Stromal cell of bone marrow (primary cell): ENCODE results near the gene ANXA9.

ENCODE experiments used
- DNase-seq: peaks from one replicate; pipeline ENCODE4 v3.0.0-alpha.2; 2012; ENCODE audit warnings: low read depth

Gene ANXA9, protein sequence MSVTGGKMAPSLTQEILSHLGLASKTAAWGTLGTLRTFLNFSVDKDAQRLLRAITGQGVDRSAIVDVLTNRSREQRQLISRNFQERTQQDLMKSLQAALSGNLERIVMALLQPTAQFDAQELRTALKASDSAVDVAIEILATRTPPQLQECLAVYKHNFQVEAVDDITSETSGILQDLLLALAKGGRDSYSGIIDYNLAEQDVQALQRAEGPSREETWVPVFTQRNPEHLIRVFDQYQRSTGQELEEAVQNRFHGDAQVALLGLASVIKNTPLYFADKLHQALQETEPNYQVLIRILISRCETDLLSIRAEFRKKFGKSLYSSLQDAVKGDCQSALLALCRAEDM

DNA sequence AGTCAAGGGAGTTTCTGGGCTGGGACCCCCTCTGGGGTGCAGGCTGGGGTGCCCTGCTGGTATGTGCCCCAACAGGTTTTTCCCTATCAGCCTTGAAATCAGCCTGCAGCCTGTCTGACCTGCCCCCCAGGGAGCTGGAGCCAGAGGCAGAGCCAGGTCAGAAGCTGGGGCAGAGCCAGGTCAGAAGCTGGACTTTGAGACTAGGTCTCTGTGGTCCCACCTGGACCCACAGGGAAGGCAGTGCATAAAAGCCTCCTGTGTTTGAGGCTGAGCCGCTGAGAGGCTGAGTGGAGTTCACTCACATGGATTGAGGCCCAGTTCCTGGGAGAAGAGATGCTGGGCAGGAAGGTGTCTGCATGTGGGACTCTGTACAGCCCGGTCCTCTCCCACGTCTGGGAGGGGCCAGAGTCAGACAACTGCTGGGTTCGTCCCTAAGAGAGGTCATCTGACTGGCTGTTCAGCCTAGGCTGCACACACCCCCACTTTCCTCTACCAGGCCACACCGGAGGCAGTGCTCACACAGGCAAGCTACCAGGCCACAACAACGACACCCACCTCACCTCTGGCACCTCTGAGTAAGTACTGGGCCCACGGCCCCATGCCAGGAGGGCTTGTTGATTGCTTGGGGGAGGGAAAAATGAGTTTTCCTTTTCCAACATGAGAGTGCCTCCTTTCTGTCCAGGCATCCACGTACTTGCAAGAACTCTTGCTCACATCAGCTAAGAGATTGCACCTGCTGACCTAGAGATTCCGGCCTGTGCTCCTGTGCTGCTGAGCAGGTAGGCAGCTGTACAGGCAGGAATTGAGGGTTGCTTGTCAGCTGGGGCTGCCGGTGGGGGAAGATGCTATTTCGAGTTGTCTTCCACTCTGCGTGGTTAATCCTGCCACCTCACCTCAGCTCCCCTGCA lies at the start of gene ANXA9:
Gene ANXA9 (plus strand): TSS at position 488 of the 908 bp plus-strand sequence. CDS start 814 bp downstream, outside the sequence.
- no peak for DNase-seq

DNA sequence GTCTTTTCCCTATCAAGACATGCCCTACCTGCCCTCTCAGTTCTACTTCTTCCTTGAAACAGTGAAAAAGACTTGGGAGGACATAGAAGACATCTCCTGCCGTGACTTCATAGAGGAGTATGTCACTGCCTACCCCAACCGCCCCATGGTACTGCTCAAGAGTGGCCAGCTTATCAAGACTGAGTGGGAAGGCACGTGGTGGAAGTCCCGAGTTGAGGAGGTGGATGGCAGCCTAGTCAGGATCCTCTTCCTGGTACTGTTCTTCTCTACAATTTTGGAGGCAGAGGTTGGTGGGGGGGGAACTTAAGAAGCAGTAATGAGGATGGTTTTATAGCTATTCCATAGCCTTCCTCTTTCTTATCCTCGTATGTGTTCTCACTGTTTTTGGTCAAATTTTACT lies 37.2 kb upstream of the ANXA9 start:
- DNase-seq, result no peak

DNA sequence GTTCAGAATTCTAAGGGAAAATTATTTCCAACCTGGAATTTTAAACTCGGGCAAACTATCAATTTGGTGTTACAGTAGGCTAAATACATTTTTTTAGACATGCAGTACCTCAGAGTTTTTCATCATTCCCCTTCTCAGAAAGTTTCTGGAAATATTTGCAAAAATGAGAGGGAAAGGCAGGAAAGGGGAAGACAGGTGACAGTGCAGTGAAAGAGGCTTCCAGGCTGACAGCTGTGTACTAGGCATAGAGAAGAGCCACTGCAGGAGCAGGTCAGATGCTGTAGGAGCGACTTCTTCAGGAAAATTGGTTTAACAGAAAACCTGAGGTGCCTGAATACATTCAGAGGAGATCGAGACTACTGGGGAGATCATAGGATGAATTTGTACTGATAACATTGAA lies 27.4 kb upstream of the ANXA9 start:
- no peak for DNase-seq

DNA sequence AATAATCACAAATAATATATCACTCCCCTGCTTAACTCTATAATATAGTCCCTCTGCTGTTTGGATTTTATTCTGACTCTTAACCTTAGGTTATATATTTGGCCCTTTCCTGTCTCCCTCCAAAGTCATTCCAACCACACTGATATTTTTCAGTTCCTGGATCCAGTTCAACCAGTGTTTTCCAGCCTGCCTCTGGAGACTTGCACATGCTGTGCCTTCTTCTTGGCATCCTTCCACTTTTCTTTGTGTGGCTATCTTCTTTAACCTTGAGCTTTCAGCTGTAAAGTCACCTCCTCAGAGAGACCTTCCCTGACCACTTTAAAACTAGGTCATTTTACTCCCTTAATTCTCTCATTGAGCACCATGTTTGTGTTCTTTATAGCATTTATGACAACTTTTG lies 26.8 kb upstream of the ANXA9 start:
- no peak for DNase-seq

DNA sequence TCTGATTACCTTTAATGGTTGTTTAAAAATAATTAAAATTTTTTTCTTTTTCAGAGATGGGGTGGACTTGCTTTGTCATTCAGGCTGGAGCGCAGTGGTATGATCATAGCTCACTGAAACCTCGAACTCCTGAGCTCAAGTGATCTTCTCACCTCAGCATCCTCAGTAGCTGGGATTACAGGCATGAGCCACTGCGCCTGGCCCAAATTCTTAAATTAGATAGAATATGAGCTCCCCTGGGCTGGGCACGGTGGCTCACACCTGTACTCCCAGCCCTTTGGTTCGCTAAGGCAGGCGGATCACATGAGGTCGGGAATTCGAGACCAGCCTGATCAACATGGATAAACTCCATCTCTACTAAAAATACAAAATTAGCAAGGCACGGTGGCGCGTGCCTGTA lies 24.4 kb upstream of the ANXA9 start:
- no peak for DNase-seq

DNA sequence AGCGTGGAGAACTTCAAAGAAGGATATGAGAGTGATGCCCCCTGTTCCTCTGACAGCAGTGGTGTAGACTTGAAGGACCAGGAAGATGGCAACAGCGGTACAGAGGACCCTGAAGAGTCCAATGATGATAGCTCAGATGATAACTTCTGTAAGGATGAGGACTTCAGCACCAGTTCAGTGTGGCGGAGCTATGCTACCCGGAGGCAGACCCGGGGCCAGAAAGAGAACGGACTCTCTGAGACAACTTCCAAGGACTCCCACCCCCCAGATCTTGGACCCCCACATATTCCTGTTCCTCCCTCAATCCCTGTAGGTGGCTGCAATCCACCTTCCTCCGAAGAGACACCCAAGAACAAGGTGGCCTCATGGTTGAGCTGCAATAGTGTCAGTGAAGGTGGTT lies 21.4 kb upstream of the ANXA9 start:
- DNase-seq, result no peak

DNA sequence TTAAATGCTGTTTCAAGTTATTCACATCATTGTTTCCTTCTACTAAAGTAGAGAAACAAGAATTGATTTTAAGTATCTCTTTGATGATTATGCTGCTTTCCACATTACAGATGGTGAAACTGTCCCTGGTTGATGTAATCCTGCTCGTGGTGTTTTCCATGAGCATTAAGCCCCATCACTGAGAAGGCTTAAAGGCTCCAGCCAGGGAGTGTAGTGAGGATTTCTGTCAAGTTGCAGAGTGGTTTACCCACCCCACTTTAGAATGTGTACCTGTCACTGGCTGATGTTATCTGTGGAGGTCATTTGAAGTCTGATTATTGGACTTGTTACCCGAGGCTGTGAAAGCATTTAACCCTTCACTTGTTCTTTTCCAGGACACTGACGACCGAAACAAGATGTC lies 20.3 kb upstream of the ANXA9 start:
- DNase-seq, result no peak

DNA sequence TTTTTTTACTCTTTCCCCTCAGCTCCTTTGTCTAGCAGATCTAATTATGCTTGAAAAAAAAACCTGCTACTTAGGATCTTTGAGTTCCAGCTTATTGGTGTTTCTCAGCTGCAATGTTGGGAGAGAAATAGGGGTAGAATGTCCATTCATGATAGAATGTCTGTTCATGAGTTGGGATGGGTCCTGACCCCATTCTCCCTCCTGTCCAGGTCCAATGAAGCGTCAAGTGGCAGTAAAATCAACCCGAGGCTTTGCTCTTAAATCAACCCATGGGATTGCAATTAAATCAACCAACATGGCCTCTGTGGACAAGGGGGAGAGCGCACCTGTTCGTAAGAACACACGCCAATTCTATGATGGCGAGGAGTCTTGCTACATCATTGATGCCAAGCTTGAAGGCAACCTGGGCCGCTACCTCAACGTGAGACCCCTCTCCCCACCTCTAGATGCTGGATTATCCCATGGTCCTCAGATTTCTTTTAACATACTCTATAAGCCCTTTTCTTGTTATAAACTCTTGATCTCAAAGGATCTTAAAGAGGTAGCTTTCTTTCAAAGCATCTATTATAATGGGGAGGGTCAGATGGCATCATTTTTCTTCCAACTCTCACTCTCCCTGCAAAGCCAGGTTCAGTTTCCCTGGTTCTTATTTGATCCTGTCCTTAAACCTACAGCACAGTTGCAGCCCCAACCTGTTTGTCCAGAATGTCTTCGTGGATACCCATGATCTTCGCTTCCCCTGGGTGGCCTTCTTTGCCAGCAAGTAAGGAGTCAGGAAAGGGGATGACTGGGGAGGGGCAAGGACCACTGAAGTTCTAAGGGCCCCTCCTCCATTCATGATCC lies 18.6 kb upstream of the ANXA9 start:
- DNase-seq, result no peak

DNA sequence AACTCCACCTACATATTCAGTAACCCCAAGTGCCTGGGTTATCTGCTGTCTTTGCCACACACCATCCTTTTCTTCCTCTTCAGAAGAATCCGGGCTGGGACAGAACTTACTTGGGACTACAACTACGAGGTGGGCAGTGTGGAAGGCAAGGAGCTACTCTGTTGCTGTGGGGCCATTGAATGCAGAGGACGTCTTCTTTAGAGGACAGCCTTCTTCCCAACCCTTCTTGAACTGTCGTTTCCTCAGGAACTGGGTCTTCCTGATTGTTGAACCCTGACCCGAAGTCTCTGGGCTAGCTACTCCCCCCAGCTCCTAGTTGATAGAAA lies 18.0 kb upstream of the ANXA9 start:
- DNase-seq, result no peak

DNA sequence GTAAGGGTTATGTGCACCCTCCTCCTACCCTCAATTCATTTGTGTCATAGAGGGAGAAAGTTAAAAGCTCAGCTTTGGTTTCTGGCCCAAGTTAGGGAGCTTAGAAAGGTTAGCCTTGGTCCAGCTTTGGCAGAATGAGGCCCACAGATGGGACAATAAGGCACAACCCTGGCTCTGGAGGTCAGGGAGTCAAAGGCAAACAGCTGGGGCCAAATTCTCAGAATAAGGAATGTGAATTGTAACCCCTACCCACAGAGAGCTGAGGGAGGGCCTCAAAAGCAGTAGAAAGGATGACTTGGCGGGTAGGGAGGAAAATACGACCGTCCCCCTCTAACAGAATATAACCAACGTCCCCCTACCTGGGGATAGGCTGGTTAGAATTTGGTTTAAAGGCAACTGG lies 16.5 kb upstream of the ANXA9 start:
- DNase-seq, result no peak

DNA sequence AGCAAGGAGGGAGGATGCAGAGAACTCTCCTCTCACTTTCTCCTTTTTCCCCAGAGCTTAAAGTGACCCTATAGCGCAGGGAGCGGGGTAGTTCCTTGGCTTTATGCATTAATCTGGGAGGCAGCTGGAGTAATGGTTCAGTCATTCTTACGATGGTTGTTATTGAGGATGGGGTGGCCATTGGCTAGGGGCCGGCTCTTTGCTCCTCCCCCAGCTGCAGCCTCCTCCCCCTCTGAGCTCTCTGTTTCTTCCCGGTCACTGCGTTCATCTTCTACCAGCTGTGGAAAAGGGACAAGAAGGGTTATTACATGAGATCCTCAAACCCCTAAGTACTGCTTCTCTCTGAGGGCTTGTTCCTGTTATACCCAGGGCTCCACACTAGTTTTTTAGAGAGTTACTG lies 16.1 kb upstream of the ANXA9 start:
- DNase-seq, result no peak

DNA sequence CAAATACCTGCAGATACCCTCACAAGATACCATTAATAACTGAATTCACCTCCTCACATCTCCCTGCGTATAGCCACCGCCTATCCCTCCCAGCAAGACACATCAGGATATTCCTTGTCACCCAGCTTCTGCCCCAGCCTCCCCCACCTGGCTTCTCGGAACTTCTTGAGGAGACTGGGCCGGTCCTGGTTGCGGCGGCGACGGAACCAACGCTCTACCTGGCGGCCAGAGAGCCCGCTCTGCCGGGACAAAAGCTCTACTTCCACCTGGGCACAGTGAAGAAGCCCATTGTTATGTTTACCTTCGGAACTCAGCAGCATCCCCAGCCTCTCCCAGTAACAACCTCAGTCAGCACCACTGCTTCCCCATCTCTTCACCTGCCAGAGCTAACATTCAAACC lies 14.2 kb upstream of the ANXA9 start:
- no peak for DNase-seq

DNA sequence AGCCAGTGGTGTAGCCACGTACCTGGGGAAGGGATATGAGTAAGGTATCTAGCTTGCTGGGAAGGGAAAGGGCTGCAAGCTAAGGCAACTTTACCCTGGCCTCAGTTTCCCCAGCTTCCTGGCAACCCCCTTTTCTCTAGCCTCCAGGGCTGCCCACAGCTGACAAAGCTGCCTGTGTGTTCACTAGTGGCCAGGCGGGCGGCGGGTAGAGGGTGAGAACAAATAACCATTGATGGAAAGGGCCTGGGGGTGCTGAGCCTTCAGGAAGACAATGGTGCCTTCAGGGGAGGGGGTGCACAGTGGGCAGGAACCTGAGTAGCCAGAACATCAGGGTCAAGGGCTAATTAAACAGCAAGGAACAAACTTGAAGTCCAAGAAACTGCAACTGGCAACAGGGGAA lies 13.6 kb upstream of the ANXA9 start:
- DNase-seq, result no peak

DNA sequence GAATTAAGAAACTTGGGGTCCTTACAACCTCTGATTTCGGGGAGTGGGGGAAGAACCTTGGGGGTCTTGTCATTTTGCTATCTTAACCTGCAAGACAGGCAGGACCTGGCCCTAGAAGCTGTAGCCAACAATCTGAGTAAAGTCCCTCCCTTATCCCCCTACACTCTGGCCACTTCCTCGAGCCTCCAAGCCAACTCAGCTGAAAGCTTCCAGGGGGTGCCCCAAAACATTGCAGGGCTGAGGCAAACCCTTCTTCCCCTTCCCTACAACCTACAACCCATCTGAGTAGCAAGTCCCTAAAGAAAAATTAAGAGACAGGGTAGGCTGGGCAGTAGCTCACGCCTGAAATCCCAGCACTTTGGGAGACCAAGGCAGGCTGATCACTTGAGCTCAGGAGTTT lies 12.5 kb upstream of the ANXA9 start:
- DNase-seq, result no peak

DNA sequence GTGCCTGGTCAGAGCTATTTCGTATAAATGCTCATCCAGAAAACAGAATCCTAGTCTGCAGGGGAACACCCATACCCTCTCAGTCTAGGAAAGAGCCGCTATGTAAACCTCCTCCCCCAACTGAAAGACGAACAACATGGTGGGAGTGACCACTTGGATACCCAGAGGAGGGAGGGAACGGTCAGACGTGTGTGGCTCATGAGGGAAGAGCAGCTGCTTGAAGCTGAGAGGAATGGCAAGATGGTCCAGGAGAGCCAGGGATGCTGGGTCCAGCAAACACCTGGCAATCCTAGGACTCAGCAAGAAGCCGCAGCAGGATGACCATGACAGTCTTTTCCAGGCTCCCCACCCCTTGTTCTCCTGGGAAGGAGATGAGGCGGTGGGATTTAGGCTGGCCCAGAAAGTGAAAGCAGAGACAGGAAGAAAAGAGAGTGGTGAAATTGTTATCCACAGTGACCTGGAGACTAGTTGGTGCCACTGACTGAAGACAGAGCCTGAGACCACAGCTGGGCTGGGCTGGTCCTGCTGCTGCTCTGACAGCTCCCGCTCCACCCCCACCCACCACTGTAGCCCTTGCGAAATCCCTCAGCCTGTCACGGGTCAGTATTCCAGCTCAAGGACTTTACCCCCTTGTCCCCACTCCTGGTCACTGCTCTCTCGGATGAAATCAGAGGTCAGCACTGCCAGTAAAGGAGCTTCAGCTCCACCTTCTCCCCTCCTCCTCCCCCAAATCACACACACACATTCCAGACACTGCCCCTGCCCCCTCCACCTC lies 11.1 kb upstream of the ANXA9 start:
- DNase-seq, result no peak

DNA sequence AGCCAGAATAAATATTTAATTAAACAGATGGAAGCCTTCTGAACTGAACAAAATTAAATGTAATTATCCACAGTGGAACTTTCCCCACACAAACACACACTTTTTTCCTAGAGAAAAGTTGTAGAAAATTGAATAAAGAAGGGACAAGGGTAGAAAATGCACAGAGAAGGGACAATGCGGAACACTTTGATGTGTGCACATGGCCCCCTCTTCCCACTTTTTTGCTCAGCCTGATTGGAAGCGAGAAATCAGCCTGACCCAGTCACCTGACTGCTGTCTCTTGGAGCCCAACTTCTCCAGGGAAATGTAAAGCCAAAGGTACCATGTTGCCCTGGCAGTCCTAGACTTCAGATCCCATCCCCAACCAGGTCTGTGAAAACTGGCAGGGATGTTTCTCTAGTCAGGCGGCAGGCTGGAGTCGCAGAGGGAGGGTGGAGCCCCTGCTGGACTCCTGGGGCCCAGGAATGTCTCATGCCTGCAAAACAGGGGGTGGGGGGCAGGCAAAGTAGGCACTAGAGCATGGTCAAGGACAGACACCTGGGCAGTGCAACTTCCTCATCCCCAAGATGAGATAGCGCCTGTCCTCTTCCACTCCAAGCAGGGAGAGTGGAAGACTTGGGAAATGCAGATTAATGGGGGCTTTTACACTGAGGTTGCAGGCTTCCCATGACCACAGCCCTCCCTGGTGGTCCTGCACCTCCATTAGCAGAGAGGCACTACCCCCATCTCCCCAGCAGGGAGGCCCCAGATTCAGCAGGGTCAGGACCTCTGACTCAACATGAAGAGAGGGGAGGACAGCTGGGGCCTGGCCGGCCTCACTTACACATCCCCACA lies 10.3 kb upstream of the ANXA9 start:
- no peak for DNase-seq

DNA sequence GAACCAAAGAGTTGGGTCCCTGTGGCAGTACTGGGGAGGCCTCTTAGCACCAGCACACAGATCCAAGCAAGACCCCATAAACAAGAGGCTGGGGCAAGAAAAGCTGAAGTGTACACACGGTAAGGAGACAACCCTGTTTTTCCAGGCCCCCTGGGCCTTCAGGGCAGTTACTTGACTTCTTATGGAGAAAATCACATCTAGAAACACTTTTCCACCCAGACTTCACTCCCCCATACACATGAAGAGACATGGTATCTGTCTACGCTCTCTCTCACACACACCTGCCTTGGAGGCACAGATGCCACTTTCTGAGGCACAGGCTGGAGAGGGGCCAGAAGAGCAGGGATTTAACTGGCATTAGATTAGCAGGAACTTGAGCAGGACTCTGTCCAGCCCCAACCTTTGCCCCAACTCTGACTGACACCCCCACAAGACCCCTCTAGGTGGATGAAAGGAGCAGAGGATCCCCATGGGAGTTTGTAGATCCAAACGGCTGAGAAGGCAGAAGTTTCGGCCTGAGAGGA lies 9.6 kb upstream of the ANXA9 start:
- DNase-seq, result no peak

DNA sequence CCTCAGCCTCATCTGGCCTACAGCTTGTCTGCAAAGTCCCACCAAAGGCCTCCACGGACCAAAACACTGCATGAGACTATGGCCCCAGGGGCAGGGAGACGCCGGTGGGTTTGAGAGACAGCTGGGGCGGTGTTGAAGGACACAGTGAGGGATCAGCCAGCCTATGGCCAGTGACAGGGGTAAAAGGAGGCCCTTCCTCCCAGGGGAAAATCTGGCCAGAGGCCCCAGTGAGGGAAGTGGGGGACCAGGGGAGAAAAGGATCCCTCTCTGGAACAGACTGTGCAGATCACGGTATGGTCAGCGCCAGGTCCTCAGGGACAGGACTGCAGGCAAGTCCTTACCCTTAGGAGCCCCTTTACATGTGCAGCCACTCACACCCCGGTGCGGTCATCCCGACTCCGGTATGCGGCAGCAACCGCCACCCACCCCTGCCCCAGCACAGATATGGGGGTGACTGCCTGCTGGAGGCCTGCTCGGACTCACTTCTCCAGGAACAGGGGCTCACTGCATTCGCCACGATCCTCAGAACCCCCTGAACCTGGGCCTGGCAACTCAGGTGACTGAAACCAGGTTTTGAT lies 8.7 kb upstream of the ANXA9 start:
- no peak for DNase-seq

DNA sequence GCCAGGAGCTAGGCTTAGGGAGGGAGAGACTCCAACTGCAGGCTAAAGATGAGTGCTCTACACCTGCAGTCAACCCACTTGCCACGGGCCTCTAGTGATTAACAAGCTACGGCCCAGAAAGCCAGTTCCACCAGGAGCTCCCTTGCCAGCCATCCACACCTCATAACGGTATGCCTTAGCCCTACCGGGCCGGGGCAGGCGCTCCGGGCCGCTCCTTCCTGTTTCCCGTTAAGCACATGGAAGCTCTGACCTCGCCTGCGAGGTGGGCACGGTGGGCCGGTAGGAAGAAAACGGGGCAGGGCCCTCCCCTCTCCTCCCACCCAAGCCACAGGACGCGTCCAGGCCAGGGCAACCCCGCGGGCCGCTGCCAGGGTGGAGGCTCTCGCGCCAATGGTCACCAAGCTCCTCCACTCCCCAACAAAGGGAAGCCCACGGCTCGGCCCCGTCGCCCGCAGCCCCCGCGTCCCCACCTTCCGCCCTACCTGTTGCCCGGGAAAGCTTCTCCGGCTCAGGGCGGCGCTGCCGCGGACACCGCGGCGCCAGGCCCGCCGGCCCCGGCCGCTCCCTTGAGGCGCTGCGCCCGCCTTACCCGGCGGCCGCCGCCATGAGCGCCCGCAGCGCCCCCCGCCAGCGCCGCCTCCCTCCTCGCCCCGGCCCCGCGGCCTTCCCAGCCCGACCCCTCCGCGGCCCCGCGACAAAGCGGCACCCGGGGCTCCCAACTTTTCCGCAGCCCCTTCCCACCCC lies 8.1 kb upstream of the ANXA9 start:
- DNase-seq, result no peak
